Heart left ventricle (tissue), 11 donors: Measurements from ENCODE around the gene HDLBP. TPM values are rescaled to one million over a fixed set of nuclear protein-coding genes. Genes with fewer than 3 reads are reported as not detected.

Experiments used
- polyA plus RNA-seq, 2 donors: library from polyadenylated mRNA; stranded (reverse); fragments of 200-250 nt; gene quantifications; one replicate each; pipeline ENCODE4 v1.2.3, GENCODE V29; 2013
- total RNA-seq, 9 donors: library from RNA; depleted of rRNA in 2 of 9; stranded (reverse); fragments of >200 nt in 2 of 9; fragmentation: NEBNext Ultra II Directional in 3 of 9; extraction: Animal tissue kit (Norgen Biotek cat#: 25700) in 3 of 9; gene quantifications; one replicate each; pipeline versions ENCODE4 v1.1.0 to v1.2.4, GENCODE V29; 2016 to 2023
- donor health status: ischemic (EF 13 %, LVEDD 7.1; RV severe dilation, severe dysfunction).
- donor health status: healthy with polysubstance abuse.
- donor health status: DM: no; HTN: yes; CAD: no.
- donor health status: DM: no; HTN: no; CAD: no.
- donor health status: ischemic (EF 25% LVEDD 5.7; RV mildly dilated, moderate dysfunction).
- donor health status: healthy.
- donor health status: DM: yes; HTN: yes; CAD: no.
- donor health status: PGD.
- donor health status: nonischemic (EF 23%, LVEDD 6.1; RV moderate dilation, normal function).

HDLBP gene
- total and polyA plus RNA-seq, 11 donors: 220 to 407 (median 343) TPM

Other genes with a start within 250 kb of the HDLBP start
- 10 to 100 TPM; 16.4 to 29.1 (median 22.3) TPM for gene MTERF4, start 213.4 kb downstream of the HDLBP start, total RNA-seq
- 10 to 100 TPM; 23.0 to 28.7 TPM for gene MTERF4, start 213.4 kb downstream of the HDLBP start, polyA plus RNA-seq
- gene PASK, start 166.2 kb downstream of the HDLBP start, total RNA-seq: 1 to 10 TPM in 8 of 9 donors, under 1 TPM in 1; 0.60 to 6.3 (median 1.8) TPM
- 1 to 10 TPM in 1 of 2 donors, under 1 TPM in 1; 0.84 to 1.2 TPM for gene PASK, start 166.2 kb downstream of the HDLBP start, polyA plus RNA-seq
- 100 to 1,000 TPM in 1 of 9 donors, 10 to 100 TPM in 8; 66.7 to 110 (median 74.7) TPM for gene PPP1R7, start 165.2 kb downstream of the HDLBP start, total RNA-seq
- 100 to 1,000 TPM in 1 of 2 donors, 10 to 100 TPM in 1; 82.7 to 103 TPM for gene PPP1R7, start 165.2 kb downstream of the HDLBP start, polyA plus RNA-seq
- 1 to 10 TPM in 7 of 9 donors, under 1 TPM in 2; 0.67 to 3.0 (median 1.8) TPM for gene ANO7, start 127.0 kb downstream of the HDLBP start, total RNA-seq
- under 1 TPM; 0.69 to 0.91 TPM for gene ANO7, start 127.0 kb downstream of the HDLBP start, polyA plus RNA-seq
- gene SEPTIN2, start 253 bp upstream of the HDLBP start, total RNA-seq: 100 to 1,000 TPM; 102 to 237 (median 203) TPM
- gene SEPTIN2, start 253 bp upstream of the HDLBP start, polyA plus RNA-seq: 100 to 1,000 TPM in 1 of 2 donors, 10 to 100 TPM in 1; 91.2 to 198 TPM
- gene FARP2, start 40.6 kb upstream of the HDLBP start, total RNA-seq: 10 to 100 TPM; 17.1 to 31.8 (median 21.9) TPM
- gene FARP2, start 40.6 kb upstream of the HDLBP start, polyA plus RNA-seq: 10 to 100 TPM in 1 of 2 donors, 1 to 10 TPM in 1; 7.9 to 11.9 TPM
- 100 to 1,000 TPM in 4 of 9 donors, 10 to 100 TPM in 5; 76.8 to 186 (median 94.7) TPM for gene STK25, start 192.9 kb upstream of the HDLBP start, total RNA-seq
- 100 to 1,000 TPM in 1 of 2 donors, 10 to 100 TPM in 1; 94.8 to 156 TPM for gene STK25, start 192.9 kb upstream of the HDLBP start, polyA plus RNA-seq
- 10 to 100 TPM in 3 of 9 donors, 1 to 10 TPM in 6; 1.7 to 22.3 (median 8.4) TPM for gene BOK, start 243.1 kb upstream of the HDLBP start, total RNA-seq
- 1 to 10 TPM; 1.4 to 9.6 TPM for gene BOK, start 243.1 kb upstream of the HDLBP start, polyA plus RNA-seq